ENCODE results near the gene NUP133. TPM values are rescaled to one million over a fixed set of nuclear protein-coding genes. Genes with fewer than 3 reads are reported as not detected.
A peak's percentile ranks its signal among the peaks of the same experiment; 100 is the strongest.

The NUP133 gene
- total RNA-seq, 1 donor from 2014 or later, result 42.9 TPM

DNA sequence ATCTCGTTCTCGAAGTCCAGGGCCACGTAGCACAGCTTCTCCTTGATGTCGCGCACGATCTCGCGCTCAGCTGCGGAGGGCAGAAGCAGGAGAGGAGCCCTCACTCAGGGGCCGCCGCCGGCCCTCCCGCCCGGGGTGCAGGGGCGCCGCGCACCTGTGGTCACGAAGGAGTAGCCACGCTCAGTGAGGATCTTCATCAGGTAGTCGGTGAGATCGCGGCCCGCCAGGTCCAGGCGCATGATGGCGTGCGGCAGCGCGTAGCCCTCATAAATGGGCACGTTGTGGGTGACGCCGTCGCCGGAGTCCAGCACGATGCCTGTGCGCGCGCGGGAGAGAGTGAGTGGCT, 76.1 kb downstream of the NUP133 start:
- DNase-seq, result peak; percentile 27
- H3K36me3 Mint-ChIP-seq (ENCODE audit: unreplicated experiment), result no peaks in the 10 kb centered on the region
- H3K4me3 Mint-ChIP-seq (ENCODE audit: unreplicated experiment), result no peak overlapping the region

DNA sequence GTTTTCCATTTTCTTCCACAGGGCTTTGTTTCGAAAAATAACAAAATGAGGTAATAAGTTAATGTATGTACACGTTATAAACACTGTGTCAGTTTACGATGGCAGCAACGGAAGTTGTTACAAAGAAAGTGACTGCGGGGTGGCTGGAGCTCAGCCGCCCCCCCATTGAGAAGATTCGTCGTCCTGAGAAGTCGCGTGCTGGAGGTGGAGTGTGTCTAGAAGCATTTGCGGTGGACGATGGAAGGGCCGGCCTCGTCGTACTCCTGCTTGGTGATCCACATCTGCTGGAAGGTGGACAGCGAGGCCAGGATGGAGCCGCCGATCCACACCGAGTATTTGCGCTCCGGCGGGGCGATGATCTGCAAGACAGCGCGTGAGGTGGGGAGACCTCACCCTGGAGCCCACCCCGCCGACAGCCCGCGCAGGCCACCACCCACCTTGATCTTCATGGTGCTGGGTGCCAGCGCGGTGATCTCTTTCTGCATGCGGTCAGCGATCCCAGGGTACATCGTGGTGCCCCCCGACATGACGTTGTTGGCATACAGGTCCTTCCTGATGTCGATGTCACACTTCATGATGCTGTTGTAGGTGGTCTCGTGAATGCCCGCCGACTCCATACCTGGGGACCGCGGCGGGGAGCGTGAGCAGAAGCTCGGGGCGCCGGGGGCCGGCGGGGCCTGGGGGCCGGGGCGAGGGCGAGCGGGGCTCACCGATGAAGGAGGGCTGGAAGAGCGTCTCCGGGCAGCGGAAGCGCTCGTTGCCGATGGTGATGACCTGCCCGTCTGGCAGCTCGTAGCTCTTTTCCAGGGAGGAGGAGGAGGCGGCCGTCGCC, 76.6 kb downstream of the NUP133 start:
- Mint-ChIP-seq H3K27me3 (ENCODE audit: unreplicated experiment) (peaks cover 18% of the 10 kb centered on the region), H3K4me3 (ENCODE audit: unreplicated experiment) (peak overlapping the region; percentile 78), H3K9me3 (ENCODE audit: unreplicated experiment) (peaks cover 9% of the 10 kb centered on the region), H3K36me3 (ENCODE audit: unreplicated experiment) (no peaks in the 10 kb centered on the region), H3K4me1 (ENCODE audit: low read depth, unreplicated experiment) (peaks cover 17% of the 10 kb centered on the region), H3K27ac (ENCODE audit: unreplicated experiment) (no peak overlapping the region)
- DNase-seq, result no peak
- TF ChIP-seq, protein P1, sequence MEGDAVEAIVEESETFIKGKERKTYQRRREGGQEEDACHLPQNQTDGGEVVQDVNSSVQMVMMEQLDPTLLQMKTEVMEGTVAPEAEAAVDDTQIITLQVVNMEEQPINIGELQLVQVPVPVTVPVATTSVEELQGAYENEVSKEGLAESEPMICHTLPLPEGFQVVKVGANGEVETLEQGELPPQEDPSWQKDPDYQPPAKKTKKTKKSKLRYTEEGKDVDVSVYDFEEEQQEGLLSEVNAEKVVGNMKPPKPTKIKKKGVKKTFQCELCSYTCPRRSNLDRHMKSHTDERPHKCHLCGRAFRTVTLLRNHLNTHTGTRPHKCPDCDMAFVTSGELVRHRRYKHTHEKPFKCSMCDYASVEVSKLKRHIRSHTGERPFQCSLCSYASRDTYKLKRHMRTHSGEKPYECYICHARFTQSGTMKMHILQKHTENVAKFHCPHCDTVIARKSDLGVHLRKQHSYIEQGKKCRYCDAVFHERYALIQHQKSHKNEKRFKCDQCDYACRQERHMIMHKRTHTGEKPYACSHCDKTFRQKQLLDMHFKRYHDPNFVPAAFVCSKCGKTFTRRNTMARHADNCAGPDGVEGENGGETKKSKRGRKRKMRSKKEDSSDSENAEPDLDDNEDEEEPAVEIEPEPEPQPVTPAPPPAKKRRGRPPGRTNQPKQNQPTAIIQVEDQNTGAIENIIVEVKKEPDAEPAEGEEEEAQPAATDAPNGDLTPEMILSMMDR (IDR thresholded peaks at IDR 0.05; ENCODE audit: partially characterized antibody, unreplicated experiment), result no peak

More for the DNA sequence above, 76.1 kb downstream of the NUP133 start:
- Mint-ChIP-seq H3K4me1 (ENCODE audit: low read depth, unreplicated experiment) (peaks cover 18% of the 10 kb centered on the region), H3K9me3 (ENCODE audit: unreplicated experiment) (peaks cover 9% of the 10 kb centered on the region), H3K27ac (ENCODE audit: unreplicated experiment) (no peak overlapping the region), H3K27me3 (ENCODE audit: unreplicated experiment) (peaks cover 17% of the 10 kb centered on the region)
- TF ChIP-seq, protein P1 (IDR thresholded peaks at IDR 0.05; ENCODE audit: partially characterized antibody, unreplicated experiment), result no peak

DNA sequence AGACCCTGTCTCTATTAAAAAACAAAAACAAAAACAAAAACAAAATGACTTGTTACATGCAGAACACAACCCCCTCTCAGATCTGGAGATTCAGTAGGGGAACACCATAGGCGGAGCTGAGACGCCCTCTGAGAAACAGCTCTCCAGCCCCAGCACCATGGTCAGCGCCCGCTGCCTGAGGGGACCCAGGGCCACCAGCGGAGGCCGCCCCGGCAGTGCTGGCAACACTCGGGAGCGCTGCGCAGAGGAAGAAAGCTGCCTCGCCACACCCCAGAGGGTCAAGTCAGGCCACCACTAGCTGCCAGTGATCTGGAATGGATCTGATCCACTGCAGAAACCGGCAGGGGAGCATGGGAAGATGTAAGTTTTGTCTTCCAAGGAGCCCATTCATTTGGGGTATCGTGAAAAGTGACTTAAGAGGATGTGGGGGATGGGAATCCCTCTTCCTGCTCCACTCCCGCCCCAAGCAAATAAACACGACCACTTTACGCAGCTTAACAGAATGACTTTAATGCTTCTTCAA, 77.3 kb downstream of the NUP133 start:
- peak; percentile 30 for DNase-seq
- Mint-ChIP-seq H3K4me3 (ENCODE audit: unreplicated experiment) (peak overlapping the region; percentile 78), H3K4me1 (ENCODE audit: low read depth, unreplicated experiment) (peaks cover 12% of the 10 kb centered on the region), H3K36me3 (ENCODE audit: unreplicated experiment) (no peaks in the 10 kb centered on the region), H3K27me3 (ENCODE audit: unreplicated experiment) (peaks cover 19% of the 10 kb centered on the region), H3K9me3 (ENCODE audit: unreplicated experiment) (peaks cover 9% of the 10 kb centered on the region), H3K27ac (ENCODE audit: unreplicated experiment) (no peak overlapping the region)
- TF ChIP-seq, protein P1 (IDR thresholded peaks at IDR 0.05; ENCODE audit: partially characterized antibody, unreplicated experiment), result no peak

DNA sequence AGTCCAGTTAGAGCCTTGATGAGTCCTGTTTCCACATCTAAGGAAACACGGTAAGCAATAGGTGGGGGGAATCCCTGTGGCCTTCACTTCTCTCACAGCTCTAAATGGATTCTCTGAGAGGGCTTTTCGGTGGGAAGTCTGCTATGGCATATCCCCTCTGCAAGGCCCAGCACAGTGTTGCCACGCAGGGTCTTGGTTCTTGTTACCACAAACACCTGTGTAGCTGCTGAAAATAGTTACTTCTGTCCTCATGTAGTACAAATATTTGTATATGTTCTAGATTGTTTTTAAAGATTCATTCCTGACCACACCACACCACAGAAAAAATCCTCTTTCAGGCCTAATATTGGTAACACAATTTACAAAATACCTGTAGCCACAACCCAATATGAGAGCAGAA, 79.9 kb downstream of the NUP133 start:
- H3K9me3 Mint-ChIP-seq (ENCODE audit: unreplicated experiment), result peaks cover 10% of the 10 kb centered on the region
- no peak overlapping the region for H3K27ac Mint-ChIP-seq (ENCODE audit: unreplicated experiment)
- H3K27me3 Mint-ChIP-seq (ENCODE audit: unreplicated experiment), result peaks cover 18% of the 10 kb centered on the region
- TF ChIP-seq, protein P1 (IDR thresholded peaks at IDR 0.05; ENCODE audit: partially characterized antibody, unreplicated experiment), result no peak
- H3K36me3 Mint-ChIP-seq (ENCODE audit: unreplicated experiment), result no peaks in the 10 kb centered on the region
- DNase-seq, result no peak
- H3K4me3 Mint-ChIP-seq (ENCODE audit: unreplicated experiment), result no peak overlapping the region
- H3K4me1 Mint-ChIP-seq (ENCODE audit: low read depth, unreplicated experiment), result peaks cover 3% of the 10 kb centered on the region

DNA sequence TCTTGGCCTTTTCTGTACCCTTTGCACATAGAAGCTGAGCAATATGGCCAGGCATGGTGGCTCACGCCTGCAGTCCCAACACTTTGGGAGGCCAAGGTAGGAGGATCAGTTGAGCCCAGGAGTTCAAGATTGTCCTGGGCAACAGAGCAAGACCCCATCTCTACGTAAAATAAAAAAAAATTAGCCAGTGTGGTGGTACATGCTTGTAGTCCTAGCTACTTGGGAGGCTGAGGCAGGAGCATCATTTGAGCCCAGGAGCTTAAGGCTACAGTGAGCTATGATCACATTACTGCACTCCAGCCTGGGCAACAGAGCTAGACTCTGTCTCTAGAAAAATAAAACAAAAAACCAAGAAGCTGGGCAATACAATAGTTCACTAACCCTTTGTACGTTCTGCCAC, 80.6 kb downstream of the NUP133 start:
- peaks cover 3% of the 10 kb centered on the region for H3K4me1 Mint-ChIP-seq (ENCODE audit: low read depth, unreplicated experiment)
- no peak overlapping the region for H3K4me3 Mint-ChIP-seq (ENCODE audit: unreplicated experiment)
- H3K27ac Mint-ChIP-seq (ENCODE audit: unreplicated experiment), result no peak overlapping the region
- peaks cover 10% of the 10 kb centered on the region for H3K9me3 Mint-ChIP-seq (ENCODE audit: unreplicated experiment)
- DNase-seq, result no peak
- peaks cover 5% of the 10 kb centered on the region for H3K36me3 Mint-ChIP-seq (ENCODE audit: unreplicated experiment)
- peaks cover 18% of the 10 kb centered on the region for H3K27me3 Mint-ChIP-seq (ENCODE audit: unreplicated experiment)
- TF ChIP-seq, protein P1 (IDR thresholded peaks at IDR 0.05; ENCODE audit: partially characterized antibody, unreplicated experiment), result no peak

Measured in glutamatergic neuron (in vitro differentiated cells).